ENCODE results near the gene EXOC7.

- TF ChIP-seq CTCF (IDR thresholded peaks at IDR 0.05) (no peak), ZFX (IDR thresholded peaks at IDR 0.05; ENCODE audit: borderline replicate concordance) (no peak)
Measured at GRCh38 chr17:76125391-76125675, 21.7 kb upstream of the EXOC7 start.

Data from 22Rv1 (cell line).